ENCODE data around the gene TUT1.
"Not testable (repeated sequence)": the region's sequence is repeated elsewhere in the genome, so short reads cannot be mapped to it uniquely, and the experiment has no call there.

The TUT1 gene

GRCh38 chr11:62591448-62592145 lies at the start of gene TUT1:
TUT1 (minus strand) TSS chr11:62591523; CDS start chr11:62591485, 38 bp downstream.
- DNase-seq (ENCODE audit: low spot score) = peak; percentile 92

GRCh38 chr11:62632492-62632891 lies 41.2 kb upstream of the TUT1 start:
- no peak for DNase-seq (ENCODE audit: low spot score)

DNA sequence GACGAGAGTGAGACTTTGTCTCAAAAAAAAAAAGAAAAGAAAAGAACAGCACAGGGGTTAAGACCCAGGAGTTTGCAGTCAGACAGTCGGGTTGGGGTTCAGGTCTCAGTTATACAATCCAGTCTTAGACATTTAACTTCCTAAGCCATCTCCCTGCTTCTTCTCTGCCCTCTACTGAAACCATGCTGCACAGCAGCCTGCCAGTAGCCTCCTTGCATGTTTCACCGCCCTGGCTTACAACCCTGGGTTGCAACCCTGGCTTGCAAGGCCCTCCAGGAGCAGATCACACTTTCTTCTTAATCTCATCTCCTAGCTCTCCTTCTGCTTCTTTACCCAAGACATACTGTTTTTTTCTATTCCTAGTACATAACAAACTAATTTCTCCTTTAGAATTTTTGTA lies 36.4 kb upstream of the TUT1 start:
- no peak for DNase-seq (ENCODE audit: low spot score)

GRCh38 chr11:62622476-62623089 lies 31.3 kb upstream of the TUT1 start:
- DNase-seq (ENCODE audit: low spot score) = no peak

- peak; percentile 98 for DNase-seq (ENCODE audit: low spot score)
These were observed 30.5 kb upstream of the TUT1 start, which contains the start of gene B3GAT3 for GRCh38 chr11:62621567-62622470. B3GAT3 (minus strand) TSS chr11:62621986; CDS start chr11:62621947, 39 bp downstream.

- no peak for DNase-seq (ENCODE audit: low spot score)
These were observed 29.8 kb upstream of the TUT1 start for GRCh38 chr11:62621027-62621566.

GRCh38 chr11:62616957-62617356 lies 25.6 kb upstream of the TUT1 start:
- DNase-seq (ENCODE audit: low spot score) = not testable (repeated sequence)

DNA sequence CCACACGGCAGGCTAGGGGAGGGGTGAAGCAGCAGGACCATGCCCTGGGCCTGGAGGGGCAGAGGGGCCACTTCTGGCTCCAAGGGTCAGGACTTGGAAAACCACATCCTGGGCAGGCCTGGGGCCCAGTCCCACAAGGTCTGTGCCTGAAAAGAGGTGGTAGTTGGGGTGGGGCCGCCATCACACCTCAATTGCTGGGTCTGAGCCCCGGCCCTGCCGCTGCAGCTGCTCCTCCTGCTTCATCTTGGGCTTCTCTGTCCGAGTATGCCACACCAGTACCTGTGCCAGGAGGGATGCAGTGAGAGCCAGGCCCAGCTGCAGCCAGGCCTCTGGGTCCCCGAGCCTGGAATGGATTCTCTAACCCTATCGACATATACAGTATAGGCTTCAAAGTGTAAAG lies 24.2 kb upstream of the TUT1 start:
- DNase-seq (ENCODE audit: low spot score) = no peak

DNA sequence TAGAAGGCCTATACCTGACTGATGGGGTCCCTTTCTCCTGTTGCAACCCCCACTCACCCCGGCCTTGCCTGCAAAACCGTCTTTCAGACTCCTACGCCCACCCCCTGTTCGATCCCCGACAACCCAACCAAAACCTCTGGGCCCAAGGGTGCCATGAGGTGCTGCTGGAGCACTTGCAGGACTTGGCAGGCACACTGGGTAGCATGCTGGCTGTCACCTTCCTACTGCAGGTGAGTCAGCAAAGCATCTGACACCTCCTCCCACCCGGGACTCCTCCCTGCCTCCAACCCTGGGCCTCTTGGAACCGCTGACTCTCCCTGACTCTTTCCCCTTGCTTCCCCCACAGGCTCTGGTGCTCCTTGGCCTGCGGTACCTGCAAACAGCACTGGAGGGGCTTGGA lies 23.0 kb upstream of the TUT1 start:
- DNase-seq (ENCODE audit: low spot score) = no peak

DNA sequence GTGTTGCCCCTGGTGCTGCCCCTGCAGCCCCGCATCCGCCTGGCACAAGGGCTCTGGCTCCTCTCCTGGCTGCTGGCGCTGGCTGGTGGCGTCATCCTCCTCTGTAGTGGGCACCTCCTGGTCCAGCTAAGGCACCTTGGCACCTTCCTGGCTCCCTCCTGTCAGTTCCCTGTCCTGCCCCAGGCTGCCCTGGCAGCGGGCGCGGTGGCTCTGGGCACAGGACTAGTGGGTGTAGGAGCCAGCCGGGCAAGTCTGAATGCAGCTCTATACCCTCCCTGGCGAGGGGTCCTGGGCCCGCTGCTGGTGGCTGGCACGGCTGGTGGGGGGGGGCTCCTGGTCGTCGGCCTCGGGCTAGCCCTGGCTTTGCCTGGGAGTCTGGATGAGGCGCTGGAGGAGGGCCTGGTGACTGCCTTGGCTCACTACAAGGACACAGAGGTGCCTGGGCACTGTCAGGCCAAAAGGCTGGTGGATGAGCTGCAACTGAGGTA lies 22.0 kb upstream of the TUT1 start:
- DNase-seq (ENCODE audit: low spot score) = no peak

- DNase-seq (ENCODE audit: low spot score) = peak; percentile 96
These were observed 21.3 kb upstream of the TUT1 start, which contains the start of the genes EML3 and ROM1 for GRCh38 chr11:62612366-62613290. EML3 (minus strand) TSS chr11:62612775; CDS start chr11:62612457, 318 bp downstream. ROM1 (plus strand) TSS chr11:62613257; CDS start chr11:62613282, 25 bp downstream.

DNA sequence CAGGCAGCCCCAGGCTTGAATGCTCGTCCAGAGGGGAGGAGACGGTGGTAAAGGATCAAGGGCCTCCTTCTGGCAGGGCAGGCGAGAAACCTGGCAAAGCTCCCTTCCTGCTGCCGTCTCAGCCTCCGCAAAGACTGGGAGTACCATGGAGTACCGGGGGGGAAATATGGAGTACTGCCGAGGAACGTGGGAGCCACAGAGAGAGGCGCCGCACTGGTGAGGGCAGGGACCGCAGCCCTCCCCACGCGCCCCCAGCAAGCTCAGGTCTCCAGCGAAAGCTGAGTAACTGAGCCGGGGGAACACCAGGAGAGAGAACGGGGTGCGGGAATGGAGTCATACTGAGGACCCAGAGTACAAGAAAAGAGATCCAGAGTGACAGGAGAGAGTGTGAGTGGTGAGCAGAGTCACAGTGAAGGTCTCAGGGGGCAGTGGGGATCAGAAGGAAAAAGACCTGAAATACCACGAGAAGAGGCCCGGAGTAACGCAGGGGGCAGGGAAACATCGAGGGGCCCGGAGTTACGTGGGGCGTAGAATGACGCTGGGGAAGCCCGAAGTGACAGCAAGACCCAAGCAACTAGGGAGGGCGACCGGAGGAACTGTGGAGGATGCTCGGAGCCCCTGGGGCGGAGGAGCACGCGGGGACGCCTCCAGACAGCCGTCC lies 20.5 kb upstream of the TUT1 start:
- peak; percentile 77 for DNase-seq (ENCODE audit: low spot score)

DNA sequence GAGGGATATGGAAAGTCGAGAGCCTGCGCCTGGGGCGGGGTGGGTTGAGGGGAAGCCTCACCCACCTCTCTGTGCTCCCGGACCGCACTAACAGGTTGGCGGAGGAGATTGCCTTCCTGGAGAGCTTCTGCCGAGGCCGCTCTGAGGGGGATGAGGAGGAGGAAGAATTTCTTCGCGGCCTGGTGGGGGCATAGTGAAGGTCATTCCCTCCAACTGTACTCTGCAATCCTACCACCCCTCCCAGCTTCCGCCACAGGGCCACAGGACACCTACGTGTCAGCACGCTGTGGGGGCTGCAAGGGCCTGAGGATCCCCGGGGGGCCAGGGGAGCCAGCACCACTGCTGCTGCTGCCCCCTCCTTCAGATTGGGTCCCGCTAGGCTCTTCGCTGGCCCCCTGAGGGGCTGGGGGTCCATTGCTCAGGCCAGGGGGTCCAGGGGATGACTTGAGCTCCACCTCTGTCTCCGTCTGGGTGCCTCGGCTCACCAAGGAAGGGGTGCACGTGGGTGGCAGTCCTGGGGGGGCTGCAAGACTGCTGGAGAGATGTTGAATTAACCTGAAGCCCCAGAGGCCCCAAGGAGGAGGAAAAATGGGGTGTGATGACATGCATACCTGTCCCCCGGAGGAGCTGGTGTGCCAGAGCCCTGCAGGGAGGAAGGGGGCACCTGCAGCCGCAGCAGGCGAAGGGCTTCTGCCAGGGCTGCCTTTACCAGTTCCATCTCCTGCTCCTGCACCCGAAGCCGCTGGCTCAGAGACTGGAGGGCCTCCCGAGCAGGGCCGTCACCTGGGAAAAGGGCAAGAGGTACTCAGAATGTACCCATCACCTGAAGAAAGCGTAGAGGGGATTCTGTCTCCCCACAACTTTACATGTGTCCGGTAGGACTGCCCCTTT lies 19.7 kb upstream of the TUT1 start:
- no peak for DNase-seq (ENCODE audit: low spot score)

DNA sequence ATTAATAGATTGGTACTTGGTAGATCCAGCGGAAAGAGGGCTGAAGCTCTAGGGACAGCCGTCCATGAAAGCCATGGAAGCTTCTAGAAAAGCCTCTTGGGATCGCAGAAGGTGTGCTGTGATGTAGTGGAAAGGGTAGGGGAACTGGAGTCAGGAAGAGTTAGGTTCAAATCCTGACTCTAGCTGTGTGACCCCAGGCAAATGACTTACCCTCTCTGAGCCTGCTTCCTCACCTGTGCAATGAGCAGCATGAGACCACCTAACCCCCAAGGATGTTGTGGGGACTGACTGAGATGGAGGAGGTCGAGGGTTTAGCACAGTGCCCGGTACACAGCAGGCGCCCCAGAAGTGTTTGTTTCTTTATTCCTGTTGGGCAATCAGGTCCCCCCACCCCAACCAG lies 19.1 kb upstream of the TUT1 start:
- DNase-seq (ENCODE audit: low spot score) = no peak

DNA sequence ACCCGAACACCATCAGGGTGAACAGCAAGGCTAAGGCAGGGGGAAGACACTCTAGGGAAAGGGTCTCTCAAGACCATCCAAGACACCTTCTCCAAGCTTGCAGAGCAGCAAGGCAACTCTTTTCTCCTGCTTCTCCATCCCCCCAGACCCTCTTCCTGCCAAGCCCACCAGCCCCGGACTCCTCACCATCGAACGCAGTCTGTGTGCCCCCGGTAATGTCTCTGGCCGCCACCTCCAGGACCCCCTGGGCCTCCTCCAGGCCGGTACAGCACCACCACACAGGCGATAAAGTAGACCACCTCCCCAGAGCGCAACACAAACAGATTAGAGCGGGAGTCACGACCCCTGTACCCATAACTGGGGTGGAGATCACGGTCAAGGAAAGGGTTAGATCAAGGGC lies 17.5 kb upstream of the TUT1 start:
- DNase-seq (ENCODE audit: low spot score) = no peak

GRCh38 chr11:62607714-62608113 lies 16.4 kb upstream of the TUT1 start:
- DNase-seq (ENCODE audit: low spot score) = no peak

GRCh38 chr11:62605902-62606301 lies 14.6 kb upstream of the TUT1 start:
- no peak for DNase-seq (ENCODE audit: low spot score)

DNA sequence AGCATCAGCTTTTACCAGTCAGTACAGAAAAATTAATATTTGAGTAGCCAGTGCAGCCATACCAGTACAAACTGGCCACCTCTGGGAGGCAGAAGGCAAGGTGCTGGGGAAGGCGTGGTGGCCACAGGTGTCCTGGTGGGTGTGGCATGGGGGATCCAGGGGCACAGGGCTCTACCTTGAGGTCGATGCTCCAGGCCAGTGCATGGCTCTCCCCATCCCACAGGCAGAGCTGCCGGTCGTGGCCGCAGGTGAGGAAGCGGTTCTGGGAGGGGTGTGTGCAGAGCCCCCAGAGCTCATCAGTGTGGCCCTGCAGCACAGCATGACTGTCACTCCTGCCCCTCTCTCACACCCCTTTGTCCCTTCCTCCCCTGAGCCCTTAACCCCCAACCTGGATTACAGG lies 14.1 kb upstream of the TUT1 start:
- DNase-seq (ENCODE audit: low spot score) = no peak

GRCh38 chr11:62604460-62605120 lies 13.3 kb upstream of the TUT1 start:
- no peak for DNase-seq (ENCODE audit: low spot score)
